GM12872 (cell line): ENCODE measurements around the gene E4F1.

Source experiments
- TF ChIP-seq, protein P1 (sequence below): IDR thresholded peaks from 3 replicates; pipeline ENCODE4 v1.5.1; 2011; ENCODE audit warnings: low read depth, mild to moderate bottlenecking, low read length, moderate library complexity; ENCODE audit not compliant: insufficient read depth

E4F1 gene

DNA sequence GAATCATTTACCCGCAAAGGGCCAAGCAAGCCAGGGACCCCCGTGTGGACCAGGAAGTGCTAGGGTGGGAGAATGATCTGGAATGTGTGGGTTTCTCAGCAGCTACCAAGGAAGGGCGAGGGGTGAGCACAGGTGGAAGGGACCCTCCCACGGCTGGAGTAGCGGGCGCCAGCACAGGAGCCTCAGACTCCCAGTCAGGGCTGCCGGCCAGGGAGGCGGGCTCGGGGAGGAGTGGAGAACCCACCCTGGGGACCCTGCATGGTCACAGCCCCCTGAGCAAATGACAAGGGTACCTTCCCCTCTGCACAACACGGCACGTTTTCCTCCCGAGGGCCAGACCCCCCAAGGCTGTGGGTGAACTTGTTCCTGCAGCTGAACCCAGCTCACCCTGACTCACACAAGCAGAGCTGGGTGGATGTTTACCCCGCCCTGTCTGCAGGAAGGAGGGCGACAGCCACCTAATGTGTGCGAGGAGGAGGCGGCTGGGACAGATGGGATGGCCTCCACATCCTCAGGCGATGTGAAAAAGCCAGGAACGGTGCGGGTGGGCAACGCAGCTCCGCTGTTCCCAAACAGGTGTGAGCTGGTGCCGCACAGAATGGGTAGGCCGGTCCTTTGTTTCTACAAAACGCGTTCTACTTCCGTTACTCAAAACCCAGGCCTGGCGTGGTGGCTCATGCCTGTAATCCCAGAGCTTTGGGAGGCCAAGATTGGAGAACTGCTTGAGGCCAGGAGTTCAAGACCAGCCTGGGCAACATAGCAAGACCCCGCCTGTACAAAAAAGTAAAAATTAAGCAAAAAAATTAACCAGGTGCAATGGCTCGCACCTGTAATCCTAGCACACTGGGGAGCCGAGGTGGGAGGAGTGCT lies 21.8 kb downstream of the E4F1 start:
- TF ChIP-seq, protein P1, sequence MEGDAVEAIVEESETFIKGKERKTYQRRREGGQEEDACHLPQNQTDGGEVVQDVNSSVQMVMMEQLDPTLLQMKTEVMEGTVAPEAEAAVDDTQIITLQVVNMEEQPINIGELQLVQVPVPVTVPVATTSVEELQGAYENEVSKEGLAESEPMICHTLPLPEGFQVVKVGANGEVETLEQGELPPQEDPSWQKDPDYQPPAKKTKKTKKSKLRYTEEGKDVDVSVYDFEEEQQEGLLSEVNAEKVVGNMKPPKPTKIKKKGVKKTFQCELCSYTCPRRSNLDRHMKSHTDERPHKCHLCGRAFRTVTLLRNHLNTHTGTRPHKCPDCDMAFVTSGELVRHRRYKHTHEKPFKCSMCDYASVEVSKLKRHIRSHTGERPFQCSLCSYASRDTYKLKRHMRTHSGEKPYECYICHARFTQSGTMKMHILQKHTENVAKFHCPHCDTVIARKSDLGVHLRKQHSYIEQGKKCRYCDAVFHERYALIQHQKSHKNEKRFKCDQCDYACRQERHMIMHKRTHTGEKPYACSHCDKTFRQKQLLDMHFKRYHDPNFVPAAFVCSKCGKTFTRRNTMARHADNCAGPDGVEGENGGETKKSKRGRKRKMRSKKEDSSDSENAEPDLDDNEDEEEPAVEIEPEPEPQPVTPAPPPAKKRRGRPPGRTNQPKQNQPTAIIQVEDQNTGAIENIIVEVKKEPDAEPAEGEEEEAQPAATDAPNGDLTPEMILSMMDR: no peak

DNA sequence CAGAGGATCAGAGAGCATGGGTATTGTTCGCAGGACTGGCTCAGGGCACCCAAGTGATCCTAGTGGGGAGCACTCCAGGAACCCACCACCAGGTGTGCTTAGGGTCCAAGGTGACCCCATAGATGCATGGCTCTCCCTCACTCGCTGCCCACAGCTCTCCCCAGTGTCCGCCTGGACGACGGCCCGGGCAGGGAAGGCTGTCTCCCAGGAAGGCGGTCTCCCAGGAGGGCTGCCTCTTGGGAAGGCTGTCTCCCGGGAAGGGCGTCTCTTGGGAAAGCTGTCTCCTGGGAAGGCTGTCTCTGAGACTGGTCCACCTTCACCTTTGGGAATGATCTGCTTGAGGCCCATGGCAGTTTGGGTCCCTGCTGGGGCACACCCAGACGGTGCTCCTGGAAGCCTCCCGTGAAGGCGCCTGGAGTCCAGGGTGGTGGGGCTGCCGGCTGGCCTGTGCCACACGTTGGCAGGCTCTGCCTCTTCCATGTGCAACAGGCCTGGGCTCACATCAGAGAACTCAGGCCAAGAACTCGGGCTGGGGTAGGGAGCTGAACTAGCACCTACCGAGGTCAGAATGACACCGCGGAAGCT lies 23.0 kb downstream of the E4F1 start:
- TF ChIP-seq, protein P1: no peak

DNA sequence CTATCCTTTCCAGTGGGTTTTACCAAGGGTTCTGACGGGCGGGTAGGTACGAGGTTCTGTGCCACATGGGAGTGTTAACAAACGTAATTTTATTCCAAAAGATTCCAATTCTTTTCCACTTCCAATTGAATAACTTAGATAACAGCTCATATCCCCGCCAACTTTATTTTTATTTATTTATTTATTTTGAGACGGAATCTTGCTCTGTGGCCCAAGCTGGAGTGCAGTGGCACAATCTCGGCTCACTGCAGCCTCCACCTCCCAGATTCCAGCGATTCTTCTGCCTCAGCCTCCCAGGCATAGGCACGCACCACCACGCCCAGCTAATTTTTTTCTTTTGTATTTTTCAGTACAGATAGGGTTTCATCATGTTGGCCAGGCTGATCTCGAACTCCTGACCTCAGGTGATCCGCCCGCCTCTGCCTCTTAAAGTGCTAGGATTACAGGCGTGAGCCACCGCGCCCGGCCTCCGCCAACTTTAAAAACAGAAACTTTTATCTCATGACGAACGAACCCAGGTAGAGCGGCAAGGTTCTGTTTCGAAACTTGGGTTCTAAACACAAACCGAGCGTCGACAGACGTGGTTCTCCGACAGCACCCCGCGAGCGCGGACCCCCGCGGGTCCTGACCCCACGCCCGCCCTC lies 27.4 kb downstream of the E4F1 start:
- TF ChIP-seq, protein P1: no peak

DNA sequence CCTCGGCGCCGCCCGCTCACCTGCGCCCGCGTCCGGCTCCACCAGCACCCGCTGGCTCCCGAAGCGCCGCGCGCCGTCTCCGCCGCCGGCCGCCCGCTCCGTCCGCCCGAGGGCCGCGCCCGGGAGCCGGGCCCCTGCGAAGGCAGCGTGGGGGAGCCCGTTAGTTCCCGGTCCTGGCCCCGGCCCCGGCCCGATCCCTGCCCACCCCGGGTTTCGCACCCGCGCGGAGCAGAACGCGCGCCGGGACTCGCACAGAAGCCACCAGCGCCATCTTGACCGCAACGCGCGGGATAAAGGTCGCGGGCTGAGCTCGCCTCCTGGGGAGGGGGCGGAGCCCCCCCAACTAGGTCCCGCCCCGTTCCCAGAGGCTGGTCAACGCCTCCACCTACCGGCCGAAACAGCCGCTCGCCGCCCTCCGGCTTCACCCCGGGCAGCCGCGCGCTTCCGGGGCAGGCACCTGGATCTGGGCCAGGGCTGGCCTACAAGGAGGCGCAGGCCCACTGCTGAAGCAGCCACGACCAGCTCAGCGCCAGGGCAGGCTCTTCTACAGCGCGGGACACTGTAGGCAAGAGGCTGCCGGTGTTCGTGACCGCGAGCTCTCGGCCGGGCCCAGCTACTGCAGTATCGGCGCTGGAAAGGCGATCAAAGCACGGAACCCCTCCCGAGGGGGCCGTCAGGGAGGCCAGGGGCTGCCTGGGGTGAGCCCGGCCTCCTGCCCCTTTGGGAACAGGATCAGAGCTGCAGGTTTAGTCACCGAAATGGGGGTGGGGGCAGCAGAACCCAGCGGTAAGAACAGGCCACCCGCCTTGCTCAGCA lies 28.1 kb downstream of the E4F1 start, which contains the start of gene ECI1:
Gene ECI1, minus strand, starts transcription at position 292 of the 816 bp plus-strand sequence. Its CDS starts 21 bp downstream, at position 271.
- TF ChIP-seq, protein P1: peak; percentile 60

DNA sequence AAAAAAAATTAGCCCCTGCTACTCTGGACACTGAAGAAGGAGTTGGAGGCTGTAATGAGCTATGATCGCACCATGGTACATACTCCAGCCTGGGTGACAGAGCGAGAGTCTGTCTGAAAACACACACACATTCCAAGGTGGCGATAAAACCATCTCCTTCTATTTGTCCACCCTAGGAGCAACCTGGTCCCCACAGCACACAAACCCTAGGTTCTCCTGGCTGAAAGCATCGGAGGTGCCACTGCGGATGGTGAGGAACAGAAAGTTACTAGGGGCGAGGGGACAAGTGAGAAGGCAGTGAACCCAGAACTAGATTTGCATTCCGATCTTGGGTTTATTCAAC lies 29.4 kb downstream of the E4F1 start:
- TF ChIP-seq, protein P1: no peak

DNA sequence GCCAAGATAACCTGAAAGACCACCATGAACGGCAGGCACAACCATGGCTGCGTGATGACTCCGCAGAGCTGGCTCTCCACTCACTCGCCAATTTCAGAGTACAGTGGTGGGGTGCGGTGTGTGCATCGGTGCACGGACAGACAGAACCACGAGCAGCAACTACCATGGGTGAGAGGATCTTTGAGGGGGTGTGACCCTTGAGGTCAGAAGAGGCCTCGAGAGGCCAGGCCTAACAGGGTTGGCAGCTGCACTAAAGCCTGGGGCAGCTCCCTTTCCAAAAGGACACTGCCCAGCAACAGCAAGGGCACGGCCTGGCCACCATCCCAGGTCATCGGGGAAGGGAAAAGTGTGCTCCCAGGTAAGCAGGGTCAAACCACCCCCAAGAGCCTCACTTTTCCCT lies 29.9 kb downstream of the E4F1 start:
- TF ChIP-seq, protein P1: no peak

DNA sequence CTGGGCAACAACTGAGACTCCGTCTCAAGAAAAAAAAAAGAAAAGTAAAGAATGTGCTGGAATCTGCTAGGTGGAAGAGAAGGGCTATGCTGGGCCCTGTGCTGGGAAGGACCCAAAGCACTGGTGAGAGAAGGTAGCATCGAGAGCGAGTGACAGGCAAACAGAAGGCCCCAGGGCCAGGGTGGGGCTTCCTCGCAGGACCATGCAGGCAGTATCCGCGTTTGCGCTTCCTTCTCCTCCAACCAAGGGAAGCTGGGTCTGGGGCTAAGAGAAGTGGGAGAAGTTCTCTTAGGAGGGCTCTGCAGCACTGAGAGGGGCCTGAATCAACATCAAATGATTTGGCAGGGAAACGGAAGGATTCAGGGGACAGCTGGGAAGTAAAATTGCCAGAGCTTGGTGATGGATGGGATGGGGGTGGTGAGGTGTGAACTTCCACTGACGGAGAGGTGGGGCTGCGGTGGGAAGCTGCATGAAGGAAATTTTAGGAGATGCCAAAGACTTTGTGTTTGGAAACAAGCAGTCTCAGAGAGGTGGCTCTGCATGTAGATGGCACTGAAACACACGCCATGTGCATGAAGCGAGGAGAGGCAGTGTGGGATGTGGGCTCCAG lies 33.2 kb downstream of the E4F1 start:
- TF ChIP-seq, protein P1: no peak
